ENCODE data around the gene PARP12.

GRCh38 chr7:139999516-139999915 is 63.2 kb downstream of the PARP12 start:
- TF ChIP-seq CTCF (IDR thresholded peaks at IDR 0.05), result no peak
- TF ChIP-seq POLR2AphosphoS5 (IDR thresholded peaks at IDR 0.05), result no peak
